NOMO-1 (cell line): ENCODE measurements around the gene D2HGDH.
"Not testable (repeated sequence)": the region's sequence is repeated elsewhere in the genome, so short reads cannot be mapped to it uniquely, and the experiment has no call there.

Experiments
- DNase-seq, 2 experiments: peaks; one replicate each; lab custom pipeline; 2025; ENCODE audit not compliant: unreplicated experiment in 2 of 2; lab: John Stamatoyannopoulos, UW

Gene D2HGDH

DNA sequence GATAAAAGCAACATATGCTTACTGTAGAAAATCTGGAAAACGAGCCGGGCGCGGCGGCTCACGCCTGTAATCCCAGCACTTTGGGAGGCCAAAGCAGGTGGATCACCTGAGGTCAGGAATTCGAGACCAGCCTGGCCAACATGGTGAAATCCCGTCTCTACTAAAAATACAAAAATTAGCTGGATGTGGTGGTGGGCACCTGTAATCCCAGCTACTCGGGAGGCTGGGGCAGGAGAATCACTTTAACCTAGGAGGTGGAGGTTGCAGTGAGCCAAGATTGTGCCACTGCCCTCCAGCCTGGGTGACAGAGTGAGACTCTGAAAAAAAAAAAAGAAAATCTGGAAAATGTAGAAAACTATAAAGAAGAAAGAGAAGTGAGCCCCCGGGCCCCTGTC lies 83.4 kb downstream of the D2HGDH start:
- not testable (repeated sequence) for DNase-seq
